Rectal smooth muscle tissue (tissue), 1 donor: ENCODE measurements around the gene POLR3E.

Experiments
- H3K27ac ChIP-seq: one replicate; pipeline ENCODE4 v1.7.0; 2013; ENCODE audit warnings: low read depth, low read length, inconsistent platforms
- H3K27me3 ChIP-seq: one replicate; pipeline ENCODE4 v1.7.0; 2013; ENCODE audit warnings: low read length; ENCODE audit not compliant: control insufficient read depth, insufficient read depth
- H3K36me3 ChIP-seq: one replicate; pipeline ENCODE4 v1.7.0; 2013; ENCODE audit warnings: low read length; ENCODE audit not compliant: control insufficient read depth, insufficient read depth
- H3K4me1 ChIP-seq: one replicate; pipeline ENCODE4 v1.7.0; 2013; ENCODE audit warnings: low read length; ENCODE audit not compliant: control insufficient read depth, insufficient read depth
- H3K4me3 ChIP-seq: one replicate; pipeline ENCODE4 v1.7.0; 2013; ENCODE audit warnings: low read length
- H3K9ac ChIP-seq: one replicate; pipeline ENCODE4 v1.7.0; 2013; ENCODE audit warnings: low read length

The POLR3E gene

DNA sequence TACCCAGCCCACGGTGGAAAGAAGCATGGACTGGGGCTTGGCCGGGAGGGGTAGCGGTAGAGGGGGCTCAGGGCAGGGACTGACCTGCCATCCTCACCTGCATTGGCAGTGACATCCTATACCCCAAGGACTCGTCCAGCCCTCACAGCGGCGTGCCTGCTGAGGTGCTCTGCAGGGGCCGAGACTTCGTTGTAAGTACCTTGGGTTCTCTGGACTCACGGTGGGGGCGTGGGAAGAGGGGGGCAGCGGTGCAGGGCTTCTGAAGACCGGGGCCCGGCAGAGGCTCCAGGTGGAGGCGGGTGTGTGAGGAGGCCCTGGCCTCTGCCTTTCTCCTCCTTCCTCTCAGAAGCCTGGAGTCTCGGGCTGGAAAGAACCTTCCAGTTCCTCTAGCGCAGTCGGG is 25.5 kb downstream of the POLR3E start:
- peaks cover 29% of the 10 kb centered on the region for H3K36me3 ChIP-seq
- no peak overlapping the region for H3K4me3 ChIP-seq
- no peak overlapping the region for H3K27ac ChIP-seq
- H3K4me1 ChIP-seq: no peaks in the 10 kb centered on the region
- no peak overlapping the region for H3K9ac ChIP-seq
- H3K27me3 ChIP-seq: no peaks in the 10 kb centered on the region

DNA sequence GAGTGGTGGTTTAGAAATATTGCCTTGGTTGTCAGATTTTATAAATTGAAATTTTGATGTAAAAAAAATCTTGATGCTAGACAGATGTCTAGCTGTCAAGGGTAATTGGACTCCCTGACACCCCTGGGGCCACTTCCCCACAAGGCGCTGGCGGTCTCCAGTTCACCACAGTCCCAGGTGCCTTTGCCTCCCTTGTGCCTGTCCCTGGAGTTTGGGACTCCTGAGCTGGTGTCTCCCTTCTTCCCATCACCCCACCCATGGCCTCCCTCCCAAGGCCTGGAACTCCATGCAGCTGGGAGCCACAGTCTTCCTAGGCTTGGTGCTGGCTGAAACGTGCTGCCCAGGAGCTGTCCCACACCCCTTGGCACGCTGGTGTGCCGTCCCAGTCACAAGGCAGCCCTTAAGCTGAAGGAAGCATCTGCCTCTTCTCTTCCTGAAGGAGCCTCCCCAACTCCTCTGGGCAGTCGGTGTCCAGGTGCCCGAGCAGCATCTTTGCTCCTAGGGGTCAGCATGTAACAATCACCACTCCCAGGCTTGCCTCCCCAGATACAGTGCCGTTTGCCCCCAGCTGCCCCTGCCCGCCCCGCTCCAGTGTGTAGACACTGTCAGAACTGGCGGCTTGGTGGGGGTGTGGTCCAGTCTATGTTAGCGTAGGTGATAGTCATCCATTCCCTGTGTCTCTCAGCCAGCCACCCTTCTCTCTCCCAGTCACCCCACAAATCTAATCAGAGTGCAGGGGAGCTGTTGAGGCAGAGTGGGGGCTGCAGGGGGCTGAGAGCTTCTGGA is 26.2 kb downstream of the POLR3E start:
- Histone ChIP-seq H3K36me3 (peaks cover 30% of the 10 kb centered on the region), H3K4me3 (no peak overlapping the region), H3K4me1 (no peaks in the 10 kb centered on the region), H3K27ac (no peak overlapping the region), H3K9ac (no peak overlapping the region), H3K27me3 (no peaks in the 10 kb centered on the region)

DNA sequence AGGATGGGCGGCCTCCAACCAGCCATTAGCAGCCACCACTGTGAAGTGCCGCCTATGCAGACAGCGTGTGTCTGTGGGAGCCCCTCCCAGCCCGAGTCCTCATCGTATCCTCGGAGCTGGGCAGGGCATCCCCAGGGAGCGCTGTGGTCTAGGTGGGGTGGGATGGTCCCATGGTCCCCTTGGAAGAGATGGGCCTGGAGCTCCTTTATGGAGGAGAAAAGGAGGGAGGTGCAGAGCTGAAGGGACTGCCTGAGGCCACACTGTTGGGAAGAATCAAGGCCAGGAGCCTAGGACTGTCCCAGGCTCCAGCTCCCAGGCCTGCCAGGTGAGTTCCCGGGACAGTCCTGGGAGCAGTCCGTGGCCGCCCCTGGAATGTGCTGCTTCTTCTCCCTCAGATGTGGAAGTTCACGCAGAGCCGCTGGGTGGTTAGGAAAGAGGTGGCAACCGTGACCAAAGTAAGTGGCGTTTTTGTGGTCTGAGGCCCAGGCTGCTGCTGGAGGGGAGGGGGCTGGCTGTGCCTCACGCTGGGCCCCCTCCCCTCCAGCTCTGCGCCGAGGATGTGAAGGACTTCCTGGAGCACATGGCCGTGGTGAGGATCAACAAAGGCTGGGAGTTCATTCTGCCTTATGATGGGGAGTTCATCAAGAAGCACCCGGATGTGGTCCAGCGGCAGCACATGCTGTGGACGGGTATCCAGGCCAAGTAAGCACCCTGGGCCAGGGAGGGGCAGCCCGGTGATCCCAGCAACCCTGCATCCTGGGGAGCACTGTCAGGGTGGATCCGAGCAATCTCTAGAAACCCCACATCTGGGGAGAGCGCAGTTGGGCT is 27.0 kb downstream of the POLR3E start:
- H3K36me3 ChIP-seq: peaks cover 28% of the 10 kb centered on the region
- no peaks in the 10 kb centered on the region for H3K4me1 ChIP-seq
- no peak overlapping the region for H3K4me3 ChIP-seq
- no peak overlapping the region for H3K27ac ChIP-seq
- H3K9ac ChIP-seq: no peak overlapping the region
- no peaks in the 10 kb centered on the region for H3K27me3 ChIP-seq

DNA sequence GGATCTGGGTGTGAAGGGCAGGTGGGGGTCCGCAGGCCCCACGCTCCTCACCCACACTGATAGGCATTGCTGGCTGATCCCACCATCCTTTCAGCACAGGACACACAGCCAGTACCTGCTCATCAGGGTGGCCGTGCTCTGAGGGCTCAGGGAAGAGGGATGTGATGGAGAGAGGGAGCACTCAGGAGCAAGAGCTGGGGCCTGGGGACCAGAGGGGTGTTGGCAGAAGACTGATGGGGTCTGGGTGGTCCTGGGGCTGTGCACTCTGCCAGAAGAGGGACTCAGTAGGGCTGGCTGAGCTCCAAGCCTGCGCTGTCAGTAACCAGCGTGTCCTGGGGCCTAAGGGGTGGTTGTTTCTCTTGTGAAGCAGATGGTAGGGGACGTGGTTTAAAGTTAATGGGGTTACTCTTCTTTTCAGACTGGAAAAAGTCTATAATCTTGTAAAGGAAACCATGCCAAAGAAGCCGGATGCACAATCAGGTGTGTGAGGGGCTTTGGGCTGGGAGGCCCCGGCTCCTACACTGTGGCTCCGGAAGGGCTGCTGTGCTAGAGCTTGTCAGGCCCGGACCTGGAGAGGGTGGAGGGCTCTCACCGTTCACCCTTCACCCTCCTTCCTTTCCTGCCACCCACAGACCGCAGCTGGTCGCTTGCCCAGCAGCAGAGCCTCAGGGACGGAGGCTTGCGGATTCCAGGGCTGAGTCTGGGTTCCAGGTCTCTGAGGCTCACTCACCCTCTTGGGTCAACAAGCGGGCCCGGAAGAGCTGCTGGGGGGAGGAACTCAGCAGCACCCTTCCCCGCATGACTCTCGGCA is 27.8 kb downstream of the POLR3E start:
- Histone ChIP-seq H3K36me3 (peaks cover 28% of the 10 kb centered on the region), H3K9ac (no peak overlapping the region), H3K27ac (no peak overlapping the region)

DNA sequence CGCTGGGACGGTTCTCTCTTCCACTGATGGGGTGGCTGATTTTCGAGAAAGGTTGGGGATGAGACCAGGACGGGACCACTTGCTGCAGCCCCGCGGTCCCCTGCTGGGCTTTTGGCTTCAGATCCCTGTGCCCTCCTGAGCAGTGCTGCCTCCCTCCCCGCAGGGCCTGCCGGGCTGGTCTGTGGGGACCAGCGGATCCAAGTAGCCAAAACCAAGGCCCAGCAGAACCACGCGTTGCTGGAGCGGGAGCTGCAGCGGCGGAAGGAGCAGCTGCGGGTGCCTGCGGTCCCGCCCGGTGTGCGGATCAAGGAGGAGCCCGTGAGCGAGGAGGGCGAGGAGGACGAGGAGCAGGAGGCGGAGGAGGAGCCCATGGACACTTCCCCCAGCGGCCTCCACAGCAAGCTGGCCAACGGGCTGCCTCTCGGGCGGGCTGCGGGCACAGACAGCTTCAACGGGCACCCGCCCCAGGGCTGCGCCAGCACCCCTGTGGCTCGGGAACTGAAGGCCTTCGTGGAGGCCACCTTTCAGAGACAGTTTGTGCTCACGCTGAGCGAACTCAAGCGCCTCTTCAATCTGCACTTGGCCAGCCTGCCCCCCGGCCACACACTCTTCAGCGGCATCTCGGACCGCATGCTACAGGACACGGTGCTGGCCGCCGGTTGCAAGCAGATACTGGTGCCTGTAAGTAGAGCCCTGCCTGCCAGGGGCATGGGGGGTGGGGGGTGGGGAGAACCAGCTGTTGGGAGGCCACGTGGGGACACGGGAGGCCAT is 28.6 kb downstream of the POLR3E start:
- H3K9ac ChIP-seq: no peak overlapping the region
- peaks cover 28% of the 10 kb centered on the region for H3K36me3 ChIP-seq
- no peak overlapping the region for H3K27ac ChIP-seq
- H3K4me3 ChIP-seq: no peak overlapping the region
- H3K4me1 ChIP-seq: peaks cover 2% of the 10 kb centered on the region
- H3K27me3 ChIP-seq: no peaks in the 10 kb centered on the region

More for the DNA sequence above, 27.8 kb downstream of the POLR3E start:
- no peaks in the 10 kb centered on the region for H3K27me3 ChIP-seq
- H3K4me1 ChIP-seq: peaks cover 1% of the 10 kb centered on the region
- no peak overlapping the region for H3K4me3 ChIP-seq

DNA sequence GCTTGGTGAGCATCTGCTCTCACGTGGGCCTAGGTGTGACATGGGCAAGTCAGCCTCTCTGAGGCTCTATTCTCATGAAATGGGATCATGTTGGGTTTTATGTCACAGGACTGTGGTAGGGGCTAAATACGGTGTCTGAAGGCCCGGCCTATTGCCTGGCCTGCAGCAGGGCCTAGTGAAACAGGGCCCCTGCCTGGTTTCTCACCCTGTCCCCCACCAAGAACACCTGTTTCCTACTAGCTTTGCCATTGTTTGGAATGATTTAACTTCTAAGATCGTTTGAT is 29.1 kb downstream of the POLR3E start:
- Histone ChIP-seq H3K4me3 (no peak overlapping the region), H3K36me3 (peaks cover 28% of the 10 kb centered on the region), H3K4me1 (peaks cover 2% of the 10 kb centered on the region), H3K27me3 (no peaks in the 10 kb centered on the region), H3K27ac (no peak overlapping the region), H3K9ac (no peak overlapping the region)

DNA sequence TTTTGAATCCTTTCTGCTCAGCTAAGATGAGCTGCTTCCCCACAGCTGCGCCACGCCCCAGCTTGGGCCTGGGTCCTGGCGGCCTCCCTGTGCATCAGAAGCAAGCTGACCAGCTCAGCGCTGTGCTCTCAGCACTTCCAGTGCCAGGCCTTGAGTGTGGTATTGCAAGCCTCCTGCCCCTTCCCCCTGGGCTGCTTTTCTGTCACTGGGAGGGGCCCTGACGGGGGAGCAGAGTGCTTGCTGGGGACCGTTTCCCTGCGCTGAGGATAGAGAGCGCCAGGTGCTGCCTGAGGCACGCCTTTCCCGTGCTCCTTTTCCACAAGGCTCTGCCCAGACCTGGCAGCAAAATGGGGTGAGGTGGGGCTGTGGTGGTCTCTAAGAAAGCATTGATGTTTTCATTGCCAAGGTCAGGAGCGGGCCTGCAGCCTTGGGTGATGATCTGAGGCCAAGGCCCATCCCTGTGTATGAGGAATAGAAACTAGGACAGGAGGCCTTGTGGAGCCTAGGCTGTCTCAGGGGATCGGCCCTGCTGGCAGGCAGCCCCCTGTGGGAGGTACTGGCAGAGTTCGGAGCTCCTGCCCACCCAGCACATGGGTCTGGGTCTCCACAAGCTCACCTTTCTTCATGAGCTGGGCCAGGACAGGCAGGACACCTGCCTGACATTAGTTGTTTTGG is 29.7 kb downstream of the POLR3E start:
- Histone ChIP-seq H3K27ac (no peak overlapping the region), H3K9ac (no peak overlapping the region), H3K27me3 (no peaks in the 10 kb centered on the region), H3K36me3 (peaks cover 32% of the 10 kb centered on the region), H3K4me1 (peaks cover 2% of the 10 kb centered on the region), H3K4me3 (no peak overlapping the region)

DNA sequence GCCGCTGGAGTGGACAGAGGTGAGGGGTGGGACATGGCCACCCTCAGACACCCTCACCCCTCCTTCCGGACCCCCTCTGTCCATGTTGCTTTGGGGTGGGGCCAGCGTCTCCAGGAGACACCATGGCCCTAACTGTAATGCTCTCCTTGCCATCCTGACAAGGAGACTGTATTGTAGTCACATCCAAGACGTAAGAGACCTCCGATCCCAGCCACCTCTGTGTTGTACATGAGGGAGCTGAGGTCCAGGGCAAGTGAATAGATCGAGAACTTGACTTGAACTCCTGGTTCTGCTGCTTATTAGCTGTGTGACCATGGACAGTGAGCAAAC is 30.2 kb downstream of the POLR3E start:
- no peaks in the 10 kb centered on the region for H3K27me3 ChIP-seq
- no peak overlapping the region for H3K9ac ChIP-seq
- H3K27ac ChIP-seq: no peak overlapping the region
- H3K4me1 ChIP-seq: peaks cover 2% of the 10 kb centered on the region
- H3K36me3 ChIP-seq: peaks cover 37% of the 10 kb centered on the region
- H3K4me3 ChIP-seq: no peak overlapping the region

DNA sequence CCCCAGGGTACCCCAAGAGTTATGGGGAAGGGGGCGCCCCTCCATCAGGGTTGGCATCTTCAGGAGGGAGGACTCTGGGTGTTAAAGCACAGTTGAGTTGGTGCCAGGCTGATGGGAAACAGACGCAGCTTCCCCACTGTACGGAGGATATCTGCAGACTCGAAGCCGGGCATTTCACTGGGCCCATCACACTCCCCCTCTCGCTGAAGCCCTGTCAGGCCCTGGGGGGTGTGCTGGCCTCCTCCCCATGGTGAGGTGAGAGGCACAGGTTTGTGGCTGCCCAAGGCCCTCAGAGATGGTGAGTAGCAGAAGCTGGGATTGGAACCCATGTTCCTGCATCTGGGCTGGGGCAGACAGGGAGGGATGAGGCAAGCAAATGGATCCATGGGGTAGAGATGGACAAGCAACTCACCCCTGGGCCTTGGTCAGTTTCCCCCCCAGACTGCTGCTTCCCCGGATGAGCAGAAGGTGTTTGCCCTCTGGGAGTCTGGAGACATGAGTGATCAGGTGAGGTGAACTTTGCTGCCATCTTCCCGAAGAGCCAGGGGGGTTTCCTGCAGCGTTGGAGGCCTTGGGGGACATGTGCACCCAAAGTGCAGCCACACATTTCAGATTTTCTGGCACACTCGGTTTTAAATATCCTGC is 31.0 kb downstream of the POLR3E start:
- Histone ChIP-seq H3K27me3 (no peaks in the 10 kb centered on the region), H3K9ac (no peak overlapping the region), H3K4me1 (peaks cover 2% of the 10 kb centered on the region), H3K4me3 (no peak overlapping the region), H3K27ac (no peak overlapping the region), H3K36me3 (peaks cover 37% of the 10 kb centered on the region)

DNA sequence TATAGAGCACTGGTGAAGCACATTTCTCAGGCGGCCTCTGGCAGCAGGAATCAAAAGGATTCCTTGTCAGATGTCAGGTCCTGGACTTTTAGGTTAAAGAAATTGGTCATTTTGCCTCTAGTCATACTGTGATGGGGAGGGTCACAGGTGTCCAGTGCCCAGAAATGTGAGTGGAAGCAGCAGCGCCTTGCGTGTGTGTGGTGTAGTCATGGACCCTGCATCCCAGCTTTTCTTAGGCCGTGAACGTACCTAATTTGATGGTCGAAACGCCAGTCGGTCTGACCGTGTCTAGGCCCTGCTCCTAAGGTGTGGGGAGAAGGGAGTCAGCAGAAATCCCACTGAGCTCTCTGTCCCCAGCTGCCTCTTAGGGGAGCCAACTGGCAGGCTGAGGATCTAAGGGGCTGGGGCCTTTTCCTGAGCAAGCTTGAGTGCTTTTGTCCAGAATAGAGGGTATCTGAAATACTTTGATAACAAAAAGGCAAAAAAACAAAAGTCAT is 32.0 kb downstream of the POLR3E start:
- H3K4me1 ChIP-seq: peaks cover 2% of the 10 kb centered on the region
- no peak overlapping the region for H3K9ac ChIP-seq
- H3K4me3 ChIP-seq: no peak overlapping the region
- no peaks in the 10 kb centered on the region for H3K27me3 ChIP-seq
- H3K36me3 ChIP-seq: peaks cover 41% of the 10 kb centered on the region
- H3K27ac ChIP-seq: no peak overlapping the region

DNA sequence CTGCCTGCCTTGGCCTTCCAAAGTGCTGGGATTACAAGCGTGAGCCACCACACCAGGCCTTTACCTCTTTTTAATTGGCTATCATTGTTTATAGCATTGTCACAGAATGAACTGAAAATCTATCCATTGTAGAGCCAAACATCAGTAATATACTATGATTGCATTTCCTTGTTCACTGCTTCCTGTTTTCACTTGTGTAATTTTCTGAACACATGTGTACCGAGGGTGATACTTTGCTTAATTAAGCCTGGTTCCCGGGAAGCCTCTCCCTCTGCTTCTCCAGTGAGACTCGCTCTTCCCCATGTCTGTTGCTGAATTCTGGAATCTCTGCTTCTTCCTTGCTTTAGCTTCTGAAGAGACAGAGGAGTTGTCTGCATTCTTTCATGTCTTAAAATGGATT is 33.1 kb downstream of the POLR3E start:
- Histone ChIP-seq H3K9ac (no peak overlapping the region), H3K36me3 (peaks cover 37% of the 10 kb centered on the region), H3K4me3 (no peak overlapping the region), H3K27me3 (no peaks in the 10 kb centered on the region), H3K27ac (no peak overlapping the region), H3K4me1 (peaks cover 2% of the 10 kb centered on the region)
